WTC11 (cell line): ENCODE data around the gene PCNX4. TPM values are rescaled to one million over a fixed set of nuclear protein-coding genes. Genes with fewer than 3 reads are reported as not detected.
A peak's percentile ranks its signal among the peaks of the same experiment; 100 is the strongest.

Experiments
- ATAC-seq: fragments of 200-7000 bp; cut with Tn5 transposase; 2 replicates; pipeline ENCODE4 v1.10.0; 2021; ENCODE audit warnings: mild to moderate bottlenecking, moderate library complexity
- CTCF ChIA-PET: fragments of 300-600 bp; sonication (Branson Sonifier 250); formaldehyde crosslinking; loops from one replicate; lab custom pipeline; 2021; ENCODE audit warnings: antibody characterized with exemption; lab: Charles Lee
- POLR2A ChIA-PET: fragments of 350-600 bp; sonication (Branson Sonifier 250); formaldehyde crosslinking; loops from one replicate; lab custom pipeline; 2021; ENCODE audit warnings: antibody characterized with exemption; lab: Charles Lee
- DNase-seq: peaks from one replicate; pipeline ENCODE4 v3.0.0; 2021; ENCODE audit warnings: low spot score
- H3K27ac Mint-ChIP-seq: 2 replicates; pipeline ENCODE4 v1.8.0; 2021; ENCODE audit warnings: mixed read lengths
- H3K27me3 Mint-ChIP-seq: 2 replicates; pipeline ENCODE4 v1.8.0; 2021; ENCODE audit warnings: low read depth, mild to moderate bottlenecking, moderate library complexity, mixed read lengths
- H3K36me3 Mint-ChIP-seq: 2 replicates; pipeline ENCODE4 v1.8.0; 2021; ENCODE audit warnings: mixed read lengths
- H3K4me1 Mint-ChIP-seq: 2 replicates; pipeline ENCODE4 v1.8.0; 2022; ENCODE audit warnings: mixed read lengths
- H3K4me3 Mint-ChIP-seq: 2 replicates; pipeline ENCODE4 v1.8.0; 2021; ENCODE audit warnings: mild to moderate bottlenecking, moderate library complexity, mixed read lengths
- H3K9me3 Mint-ChIP-seq: 2 replicates; pipeline ENCODE4 v1.8.0; 2021; ENCODE audit warnings: mixed read lengths
- ATF1 ChIP-seq: sonication (generic); formaldehyde crosslinking; IDR thresholded peaks from 2 replicates; pipeline ENCODE4 v1.8.1; 2023; ENCODE audit warnings: mild to moderate bottlenecking, moderate library complexity, missing genetic modification reagents
- KAT7 ChIP-seq: sonication (generic); formaldehyde crosslinking; IDR thresholded peaks from 2 replicates; pipeline ENCODE4 v1.8.1; 2023; ENCODE audit warnings: missing genetic modification reagents, mild to moderate bottlenecking, borderline replicate concordance
- NR3C1 ChIP-seq: sonication (generic); formaldehyde crosslinking; conservative IDR thresholded peaks from 2 replicates; pipeline ENCODE4 v1.8.1; 2023; ENCODE audit warnings: low read depth, mild to moderate bottlenecking, missing genetic modification reagents
- ZNF423 ChIP-seq: fragments of 250-450 bp; sonication (Bioruptor Pico); IDR thresholded peaks from 2 replicates; pipeline ENCODE4 v2.1.2; 2022; ENCODE audit warnings: mild to moderate bottlenecking, moderate library complexity
- total RNA-seq: library from RNA; stranded (reverse); gene quantifications from 3 replicates; pipeline ENCODE4 v1.2.3, GENCODE V29; 2021
- TF ChIP-seq, protein P1 (sequence below): fragments of 250-450 bp; sonication (Bioruptor Pico); IDR thresholded peaks from 2 replicates; pipeline ENCODE4 v1.8.0; 2021; ENCODE audit warnings: mild to moderate bottlenecking
- TF ChIP-seq, protein P2 (sequence below): sonication (generic); formaldehyde crosslinking; IDR thresholded peaks from 2 replicates; pipeline ENCODE4 v1.8.1; 2023; ENCODE audit warnings: mild to moderate bottlenecking, missing genetic modification reagents, borderline replicate concordance
- TF ChIP-seq, protein P3 (sequence below): sonication (generic); formaldehyde crosslinking; IDR thresholded peaks from 2 replicates; pipeline ENCODE4 v1.8.1; 2022; ENCODE audit warnings: low read depth, mild to moderate bottlenecking, moderate library complexity, missing genetic modification reagents, borderline replicate concordance
- TF ChIP-seq, protein P4 (sequence below): sonication (generic); formaldehyde crosslinking; IDR thresholded peaks from 2 replicates; pipeline ENCODE4 v1.8.0; 2022; ENCODE audit warnings: missing genetic modification reagents
- TF ChIP-seq, protein P5 (sequence below): fragments of 250-450 bp; sonication (Bioruptor Pico); IDR thresholded peaks from 2 replicates; pipeline ENCODE4 v1.9.0; 2021; ENCODE audit warnings: mild to moderate bottlenecking, borderline replicate concordance
- TF ChIP-seq, protein P6 (sequence below): sonication (generic); formaldehyde crosslinking; conservative IDR thresholded peaks from 2 replicates; pipeline ENCODE4 v1.8.1; 2022; ENCODE audit warnings: mild to moderate bottlenecking, missing genetic modification reagents
- TF ChIP-seq, protein P7 (sequence below): sonication (generic); formaldehyde crosslinking; IDR thresholded peaks from 2 replicates; pipeline ENCODE4 v1.8.1; 2023; ENCODE audit warnings: mild to moderate bottlenecking, missing genetic modification reagents, moderate library complexity

PCNX4 gene
- total RNA-seq, 1 experiment from 2014 or later: 31.7 TPM

DNA sequence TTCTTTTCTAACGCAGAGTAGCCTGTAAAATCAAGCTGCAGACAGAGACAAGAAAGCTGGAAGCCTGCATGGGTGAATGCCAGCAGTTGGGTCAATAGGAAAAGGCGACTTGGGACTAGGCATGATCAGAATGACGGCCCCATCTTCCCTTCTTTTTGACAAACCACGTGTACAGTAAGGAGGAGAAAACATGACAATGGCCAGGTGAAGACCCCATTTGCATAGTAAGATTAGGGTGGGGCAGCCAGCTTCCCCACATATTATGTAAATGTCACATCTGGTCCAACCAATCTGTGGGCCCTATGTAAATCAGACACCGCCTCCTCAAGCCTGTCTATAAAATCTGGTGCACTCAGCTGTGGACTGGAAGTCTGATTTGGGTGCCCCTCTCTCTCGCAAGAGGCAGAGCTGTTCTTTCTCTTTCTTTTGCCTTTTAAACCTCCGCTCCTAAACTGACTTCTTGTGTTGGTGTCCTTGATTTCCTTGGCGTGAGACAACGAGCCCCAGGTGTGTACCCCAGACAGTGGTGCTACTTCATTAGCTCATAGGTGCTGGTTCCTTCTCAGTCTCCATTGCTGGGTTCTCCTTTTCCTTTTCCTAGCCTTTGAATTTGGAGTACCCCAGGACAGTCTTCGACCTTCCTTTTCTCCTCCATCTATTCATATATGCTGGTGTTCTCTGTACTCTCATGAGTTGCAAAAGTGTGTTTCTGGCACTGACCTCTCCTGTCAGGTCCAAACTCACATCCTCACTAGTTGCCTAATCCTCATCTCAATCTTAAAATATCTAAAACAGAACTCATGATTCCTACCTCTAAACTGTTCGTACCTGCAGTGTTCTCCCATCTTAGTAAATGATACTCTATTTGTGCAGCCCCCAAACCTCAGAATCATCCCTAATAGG lies 82.9 kb downstream of the PCNX4 start:
- ChIA-PET CTCF (interaction anchor here (0.6 to 1.5 kb wide), 5 partner anchors 9 to 175 kb away, joined by 3 to 6 read pairs (median 5); no protein-coding TSS in a partner anchor), POLR2A (interaction anchor here (1.8 kb wide), 1 partner anchor 10 kb away, joined by 4 read pairs; the partner anchor contains the start of gene DHRS7)
- TF ChIP-seq, protein P1, sequence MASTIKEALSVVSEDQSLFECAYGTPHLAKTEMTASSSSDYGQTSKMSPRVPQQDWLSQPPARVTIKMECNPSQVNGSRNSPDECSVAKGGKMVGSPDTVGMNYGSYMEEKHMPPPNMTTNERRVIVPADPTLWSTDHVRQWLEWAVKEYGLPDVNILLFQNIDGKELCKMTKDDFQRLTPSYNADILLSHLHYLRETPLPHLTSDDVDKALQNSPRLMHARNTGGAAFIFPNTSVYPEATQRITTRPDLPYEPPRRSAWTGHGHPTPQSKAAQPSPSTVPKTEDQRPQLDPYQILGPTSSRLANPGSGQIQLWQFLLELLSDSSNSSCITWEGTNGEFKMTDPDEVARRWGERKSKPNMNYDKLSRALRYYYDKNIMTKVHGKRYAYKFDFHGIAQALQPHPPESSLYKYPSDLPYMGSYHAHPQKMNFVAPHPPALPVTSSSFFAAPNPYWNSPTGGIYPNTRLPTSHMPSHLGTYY: no peak
- no peak for TF ChIP-seq ZNF423 (CRISPR knock-in tag)
- TF ChIP-seq, protein P2, sequence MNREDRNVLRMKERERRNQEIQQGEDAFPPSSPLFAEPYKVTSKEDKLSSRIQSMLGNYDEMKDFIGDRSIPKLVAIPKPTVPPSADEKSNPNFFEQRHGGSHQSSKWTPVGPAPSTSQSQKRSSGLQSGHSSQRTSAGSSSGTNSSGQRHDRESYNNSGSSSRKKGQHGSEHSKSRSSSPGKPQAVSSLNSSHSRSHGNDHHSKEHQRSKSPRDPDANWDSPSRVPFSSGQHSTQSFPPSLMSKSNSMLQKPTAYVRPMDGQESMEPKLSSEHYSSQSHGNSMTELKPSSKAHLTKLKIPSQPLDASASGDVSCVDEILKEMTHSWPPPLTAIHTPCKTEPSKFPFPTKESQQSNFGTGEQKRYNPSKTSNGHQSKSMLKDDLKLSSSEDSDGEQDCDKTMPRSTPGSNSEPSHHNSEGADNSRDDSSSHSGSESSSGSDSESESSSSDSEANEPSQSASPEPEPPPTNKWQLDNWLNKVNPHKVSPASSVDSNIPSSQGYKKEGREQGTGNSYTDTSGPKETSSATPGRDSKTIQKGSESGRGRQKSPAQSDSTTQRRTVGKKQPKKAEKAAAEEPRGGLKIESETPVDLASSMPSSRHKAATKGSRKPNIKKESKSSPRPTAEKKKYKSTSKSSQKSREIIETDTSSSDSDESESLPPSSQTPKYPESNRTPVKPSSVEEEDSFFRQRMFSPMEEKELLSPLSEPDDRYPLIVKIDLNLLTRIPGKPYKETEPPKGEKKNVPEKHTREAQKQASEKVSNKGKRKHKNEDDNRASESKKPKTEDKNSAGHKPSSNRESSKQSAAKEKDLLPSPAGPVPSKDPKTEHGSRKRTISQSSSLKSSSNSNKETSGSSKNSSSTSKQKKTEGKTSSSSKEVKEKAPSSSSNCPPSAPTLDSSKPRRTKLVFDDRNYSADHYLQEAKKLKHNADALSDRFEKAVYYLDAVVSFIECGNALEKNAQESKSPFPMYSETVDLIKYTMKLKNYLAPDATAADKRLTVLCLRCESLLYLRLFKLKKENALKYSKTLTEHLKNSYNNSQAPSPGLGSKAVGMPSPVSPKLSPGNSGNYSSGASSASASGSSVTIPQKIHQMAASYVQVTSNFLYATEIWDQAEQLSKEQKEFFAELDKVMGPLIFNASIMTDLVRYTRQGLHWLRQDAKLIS (CRISPR knock-in tag): no peak
- TF ChIP-seq, protein P3, sequence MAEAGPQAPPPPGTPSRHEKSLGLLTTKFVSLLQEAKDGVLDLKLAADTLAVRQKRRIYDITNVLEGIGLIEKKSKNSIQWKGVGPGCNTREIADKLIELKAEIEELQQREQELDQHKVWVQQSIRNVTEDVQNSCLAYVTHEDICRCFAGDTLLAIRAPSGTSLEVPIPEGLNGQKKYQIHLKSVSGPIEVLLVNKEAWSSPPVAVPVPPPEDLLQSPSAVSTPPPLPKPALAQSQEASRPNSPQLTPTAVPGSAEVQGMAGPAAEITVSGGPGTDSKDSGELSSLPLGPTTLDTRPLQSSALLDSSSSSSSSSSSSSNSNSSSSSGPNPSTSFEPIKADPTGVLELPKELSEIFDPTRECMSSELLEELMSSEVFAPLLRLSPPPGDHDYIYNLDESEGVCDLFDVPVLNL (CRISPR knock-in tag): no peak
- TF ChIP-seq, protein P4, sequence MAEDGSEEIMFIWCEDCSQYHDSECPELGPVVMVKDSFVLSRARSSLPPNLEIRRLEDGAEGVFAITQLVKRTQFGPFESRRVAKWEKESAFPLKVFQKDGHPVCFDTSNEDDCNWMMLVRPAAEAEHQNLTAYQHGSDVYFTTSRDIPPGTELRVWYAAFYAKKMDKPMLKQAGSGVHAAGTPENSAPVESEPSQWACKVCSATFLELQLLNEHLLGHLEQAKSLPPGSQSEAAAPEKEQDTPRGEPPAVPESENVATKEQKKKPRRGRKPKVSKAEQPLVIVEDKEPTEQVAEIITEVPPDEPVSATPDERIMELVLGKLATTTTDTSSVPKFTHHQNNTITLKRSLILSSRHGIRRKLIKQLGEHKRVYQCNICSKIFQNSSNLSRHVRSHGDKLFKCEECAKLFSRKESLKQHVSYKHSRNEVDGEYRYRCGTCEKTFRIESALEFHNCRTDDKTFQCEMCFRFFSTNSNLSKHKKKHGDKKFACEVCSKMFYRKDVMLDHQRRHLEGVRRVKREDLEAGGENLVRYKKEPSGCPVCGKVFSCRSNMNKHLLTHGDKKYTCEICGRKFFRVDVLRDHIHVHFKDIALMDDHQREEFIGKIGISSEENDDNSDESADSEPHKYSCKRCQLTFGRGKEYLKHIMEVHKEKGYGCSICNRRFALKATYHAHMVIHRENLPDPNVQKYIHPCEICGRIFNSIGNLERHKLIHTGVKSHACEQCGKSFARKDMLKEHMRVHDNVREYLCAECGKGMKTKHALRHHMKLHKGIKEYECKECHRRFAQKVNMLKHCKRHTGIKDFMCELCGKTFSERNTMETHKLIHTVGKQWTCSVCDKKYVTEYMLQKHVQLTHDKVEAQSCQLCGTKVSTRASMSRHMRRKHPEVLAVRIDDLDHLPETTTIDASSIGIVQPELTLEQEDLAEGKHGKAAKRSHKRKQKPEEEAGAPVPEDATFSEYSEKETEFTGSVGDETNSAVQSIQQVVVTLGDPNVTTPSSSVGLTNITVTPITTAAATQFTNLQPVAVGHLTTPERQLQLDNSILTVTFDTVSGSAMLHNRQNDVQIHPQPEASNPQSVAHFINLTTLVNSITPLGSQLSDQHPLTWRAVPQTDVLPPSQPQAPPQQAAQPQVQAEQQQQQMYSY (CRISPR knock-in tag): peak; percentile 72
- TF ChIP-seq ATF1 (CRISPR knock-in tag): no peak
- no peak for TF ChIP-seq NR3C1
- no peak overlapping the region for H3K4me3 Mint-ChIP-seq
- DNase-seq: no peak
- no peaks in the 10 kb centered on the region for H3K36me3 Mint-ChIP-seq
- no peaks in the 10 kb centered on the region; the same call in 1 of the 2 replicates for H3K27me3 Mint-ChIP-seq
- no peak overlapping the region for H3K27ac Mint-ChIP-seq
- H3K9me3 Mint-ChIP-seq: peaks cover 32% of the 10 kb centered on the region
- ATAC-seq: no peak
- H3K4me1 Mint-ChIP-seq: peaks cover 5% of the 10 kb centered on the region; the same call in 1 of the 2 replicates

DNA sequence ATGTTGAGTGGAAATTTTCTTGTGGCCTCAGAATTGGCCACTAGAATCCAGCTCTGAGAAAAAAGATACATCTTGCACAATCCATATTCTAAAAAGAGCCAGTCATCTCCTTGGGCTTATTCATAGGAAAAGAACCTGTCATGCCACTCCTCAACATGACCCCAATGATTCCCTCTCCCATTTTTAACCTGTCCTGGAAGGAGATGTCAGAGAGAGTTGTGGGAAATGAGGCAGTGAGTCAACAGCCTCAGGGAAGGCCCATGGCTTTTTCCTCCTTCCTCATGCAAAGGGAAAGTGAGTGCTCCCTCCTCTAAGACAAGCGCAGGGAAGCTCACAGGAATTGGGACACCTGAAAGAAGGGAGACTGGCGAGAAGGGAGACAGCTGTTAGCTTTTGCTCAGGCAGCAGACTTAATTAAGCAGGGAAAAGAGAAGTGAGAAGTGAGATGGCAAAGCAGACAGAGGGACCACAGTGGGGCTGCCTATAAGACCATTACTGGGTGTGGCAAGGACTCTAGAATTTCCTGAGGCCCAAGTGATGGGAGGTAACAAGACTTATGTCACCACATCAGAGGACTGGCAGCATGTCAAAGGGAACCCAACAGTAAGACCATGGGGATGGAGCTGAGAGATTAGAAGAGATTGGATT lies 83.7 kb downstream of the PCNX4 start:
- Mint-ChIP-seq H3K4me1 (peaks cover 5% of the 10 kb centered on the region; the same call in 1 of the 2 replicates), H3K9me3 (peaks cover 32% of the 10 kb centered on the region), H3K36me3 (no peaks in the 10 kb centered on the region), H3K27me3 (no peaks in the 10 kb centered on the region; the same call in 1 of the 2 replicates), H3K27ac (no peak overlapping the region), H3K4me3 (no peak overlapping the region)
- DNase-seq (no peak), ATAC-seq (no peak)
- ChIA-PET POLR2A (interaction anchor here (1.8 kb wide), 1 partner anchor 10 kb away, joined by 4 read pairs; the partner anchor contains the start of gene DHRS7), CTCF (interaction anchor here (1.1 to 1.4 kb wide), 2 partner anchors 8 to 9 kb away, joined by 3 to 6 read pairs; no protein-coding TSS in a partner anchor)
- TF ChIP-seq, protein P5, sequence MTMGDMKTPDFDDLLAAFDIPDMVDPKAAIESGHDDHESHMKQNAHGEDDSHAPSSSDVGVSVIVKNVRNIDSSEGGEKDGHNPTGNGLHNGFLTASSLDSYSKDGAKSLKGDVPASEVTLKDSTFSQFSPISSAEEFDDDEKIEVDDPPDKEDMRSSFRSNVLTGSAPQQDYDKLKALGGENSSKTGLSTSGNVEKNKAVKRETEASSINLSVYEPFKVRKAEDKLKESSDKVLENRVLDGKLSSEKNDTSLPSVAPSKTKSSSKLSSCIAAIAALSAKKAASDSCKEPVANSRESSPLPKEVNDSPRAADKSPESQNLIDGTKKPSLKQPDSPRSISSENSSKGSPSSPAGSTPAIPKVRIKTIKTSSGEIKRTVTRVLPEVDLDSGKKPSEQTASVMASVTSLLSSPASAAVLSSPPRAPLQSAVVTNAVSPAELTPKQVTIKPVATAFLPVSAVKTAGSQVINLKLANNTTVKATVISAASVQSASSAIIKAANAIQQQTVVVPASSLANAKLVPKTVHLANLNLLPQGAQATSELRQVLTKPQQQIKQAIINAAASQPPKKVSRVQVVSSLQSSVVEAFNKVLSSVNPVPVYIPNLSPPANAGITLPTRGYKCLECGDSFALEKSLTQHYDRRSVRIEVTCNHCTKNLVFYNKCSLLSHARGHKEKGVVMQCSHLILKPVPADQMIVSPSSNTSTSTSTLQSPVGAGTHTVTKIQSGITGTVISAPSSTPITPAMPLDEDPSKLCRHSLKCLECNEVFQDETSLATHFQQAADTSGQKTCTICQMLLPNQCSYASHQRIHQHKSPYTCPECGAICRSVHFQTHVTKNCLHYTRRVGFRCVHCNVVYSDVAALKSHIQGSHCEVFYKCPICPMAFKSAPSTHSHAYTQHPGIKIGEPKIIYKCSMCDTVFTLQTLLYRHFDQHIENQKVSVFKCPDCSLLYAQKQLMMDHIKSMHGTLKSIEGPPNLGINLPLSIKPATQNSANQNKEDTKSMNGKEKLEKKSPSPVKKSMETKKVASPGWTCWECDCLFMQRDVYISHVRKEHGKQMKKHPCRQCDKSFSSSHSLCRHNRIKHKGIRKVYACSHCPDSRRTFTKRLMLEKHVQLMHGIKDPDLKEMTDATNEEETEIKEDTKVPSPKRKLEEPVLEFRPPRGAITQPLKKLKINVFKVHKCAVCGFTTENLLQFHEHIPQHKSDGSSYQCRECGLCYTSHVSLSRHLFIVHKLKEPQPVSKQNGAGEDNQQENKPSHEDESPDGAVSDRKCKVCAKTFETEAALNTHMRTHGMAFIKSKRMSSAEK (CRISPR knock-in tag): no peak
- TF ChIP-seq KAT7 (CRISPR knock-in tag): no peak
- TF ChIP-seq, protein P6, sequence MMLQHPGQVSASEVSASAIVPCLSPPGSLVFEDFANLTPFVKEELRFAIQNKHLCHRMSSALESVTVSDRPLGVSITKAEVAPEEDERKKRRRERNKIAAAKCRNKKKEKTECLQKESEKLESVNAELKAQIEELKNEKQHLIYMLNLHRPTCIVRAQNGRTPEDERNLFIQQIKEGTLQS (CRISPR knock-in tag): no peak
- TF ChIP-seq, protein P7, sequence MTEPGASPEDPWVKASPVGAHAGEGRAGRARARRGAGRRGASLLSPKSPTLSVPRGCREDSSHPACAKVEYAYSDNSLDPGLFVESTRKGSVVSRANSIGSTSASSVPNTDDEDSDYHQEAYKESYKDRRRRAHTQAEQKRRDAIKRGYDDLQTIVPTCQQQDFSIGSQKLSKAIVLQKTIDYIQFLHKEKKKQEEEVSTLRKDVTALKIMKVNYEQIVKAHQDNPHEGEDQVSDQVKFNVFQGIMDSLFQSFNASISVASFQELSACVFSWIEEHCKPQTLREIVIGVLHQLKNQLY: no peak
